Muscle of leg (tissue), 9 donors: ENCODE data around the gene CYLD. TPM values are rescaled to one million over a fixed set of nuclear protein-coding genes. Genes with fewer than 3 reads are reported as not detected.

Experiments
- polyA plus RNA-seq, 8 donors: library from polyadenylated mRNA; unstranded; fragments of 120-200 nt; gene quantifications; one replicate each; pipeline versions ENCODE4 v1.2.1 to v1.2.3, GENCODE V29; 2013; ENCODE audit warnings: inconsistent platforms in 1 of 8, low replicate concordance in 1 of 8; ENCODE audit not compliant: insufficient read length in 8 of 8, insufficient read depth in 1 of 8
- total RNA-seq: library from RNA; stranded (reverse); fragments of 120-200 nt; gene quantifications from one replicate; pipeline ENCODE4 v1.2.4, GENCODE V29; 2013

The CYLD gene
- total and polyA plus RNA-seq, 9 donors, result 18.1 to 29.1 (median 26.1) TPM

Other genes with a start within 250 kb of the CYLD start
- 4.2 TPM for gene NKD1, start 193.7 kb upstream of the CYLD start, total RNA-seq
- 1 to 10 TPM; 2.8 to 7.7 (median 4.7) TPM for gene NKD1, start 193.7 kb upstream of the CYLD start, polyA plus RNA-seq
- 0.75 TPM for gene SNX20, start 60.8 kb upstream of the CYLD start, total RNA-seq
- gene SNX20, start 60.8 kb upstream of the CYLD start, polyA plus RNA-seq, result 1 to 10 TPM; 1.0 to 1.6 (median 1.3) TPM
- 1.5 TPM for gene NOD2, start 48.5 kb upstream of the CYLD start, total RNA-seq
- 1 to 10 TPM in 7 of 8 donors, under 1 TPM in 1; 0.83 to 2.2 (median 1.7) TPM for gene NOD2, start 48.5 kb upstream of the CYLD start, polyA plus RNA-seq